B cell (primary cell): ENCODE results near the gene PDE10A. TPM values are rescaled to one million over a fixed set of nuclear protein-coding genes. Genes with fewer than 3 reads are reported as not detected.

Experiments
- ATAC-seq: fragments of 200-7000 bp; cut with Tn5 transposase; one replicate; pipeline ENCODE4 v1.10.0; 2021; ENCODE audit warnings: low read depth, mild to moderate bottlenecking, moderate number of reproducible peaks, moderate library complexity
- CTCF ChIA-PET: fragments of 350-600 bp; sonication (Branson Sonifier 250); formaldehyde crosslinking; loops from one replicate; lab custom pipeline; 2021; ENCODE audit warnings: antibody characterized with exemption, inconsistent platforms; lab: Charles Lee
- POLR2A ChIA-PET: fragments of 350-600 bp; sonication (Branson Sonifier 250); formaldehyde crosslinking; loops from one replicate; lab custom pipeline; 2021; ENCODE audit warnings: antibody characterized with exemption; lab: Charles Lee
- DNase-seq: peaks from one replicate; pipeline ENCODE4 v3.0.0; 2013
- H2AFZ ChIP-seq: 2 replicates; pipeline ENCODE4 v1.6.1; 2012; ENCODE audit warnings: mild to moderate bottlenecking, low read depth, low read length; ENCODE audit not compliant: insufficient read depth, poor library complexity, severe bottlenecking
- H3K27ac ChIP-seq, 2 donors: 1 replicate in 1 of 2; 2 replicates in 1 of 2; pipeline ENCODE4 v1.5.1; 2012 to 2013; ENCODE audit warnings: low read length in 2 of 2, mild to moderate bottlenecking in 2 of 2, moderate library complexity in 1 of 2
- H3K27me3 ChIP-seq, 4 experiments: fragments of 200-600 bp in 1 of 4; sonication (generic) in 1 of 4; replicated peaks in 1 of 4; 1 replicate in 2 of 4; 2 replicates in 2 of 4; pipeline versions ENCODE4 v1.6.1 to v1.7.0; 2013 to 2016; ENCODE audit warnings: low read length in 3 of 4, mild to moderate bottlenecking in 2 of 4, mixed read lengths in 1 of 4, moderate library complexity in 1 of 4; ENCODE audit not compliant: insufficient read depth in 4 of 4, control insufficient read depth in 3 of 4; ENCODE audit errors: control extremely low read depth in 1 of 4
- H3K36me3 ChIP-seq, 2 experiments: replicated peaks in 1 of 2; 1 replicate in 1 of 2; 2 replicates in 1 of 2; pipeline versions ENCODE4 v1.6.1 to v1.7.1; 2013; ENCODE audit warnings: low read length in 1 of 2; ENCODE audit not compliant: insufficient read depth in 2 of 2, control insufficient read depth in 1 of 2; ENCODE audit errors: control extremely low read depth in 1 of 2, extremely low read depth in 1 of 2
- H3K4me1 ChIP-seq, 2 donors: fragments of 200-600 bp in 1 of 2; sonication (generic) in 1 of 2; 1 replicate in 1 of 2; 2 replicates in 1 of 2; pipeline versions ENCODE4 v1.5.1 to v1.6.1; 2013 to 2017; ENCODE audit warnings: low read length in 2 of 2; ENCODE audit not compliant: control insufficient read depth in 2 of 2, insufficient read depth in 2 of 2
- H3K4me2 ChIP-seq: replicated peaks from 2 replicates; pipeline ENCODE3; 2012; ENCODE audit warnings: mild to moderate bottlenecking, low read depth, low read length; ENCODE audit not compliant: poor library complexity, severe bottlenecking
- H3K4me3 ChIP-seq, 5 experiments: fragments of 200-600 bp in 1 of 5; sonication (generic) in 1 of 5; 1 replicate in 3 of 5; 2 replicates in 2 of 5; pipeline versions ENCODE4 v1.5.1 to v1.7.0; 2011 to 2016; ENCODE audit warnings: low read length in 4 of 5, mild to moderate bottlenecking in 4 of 5, low read depth in 2 of 5, control low read depth in 1 of 5, moderate library complexity in 1 of 5; ENCODE audit not compliant: insufficient read depth in 1 of 5; ENCODE audit errors: control extremely low read depth in 1 of 5, extremely low read depth in 1 of 5
- H3K79me2 ChIP-seq: fragments of 200-600 bp; sonication (generic); one replicate; pipeline ENCODE4 v1.6.0; 2016; ENCODE audit warnings: low read length; ENCODE audit not compliant: control insufficient read depth, insufficient read depth
- H3K9ac ChIP-seq: fragments of 200-600 bp; sonication (generic); 2 replicates; pipeline ENCODE4 v1.6.1; 2017; ENCODE audit warnings: mild to moderate bottlenecking, low read length, moderate library complexity
- H3K9me3 ChIP-seq, 3 donors: one replicate each; pipeline versions ENCODE4 v1.6.1 to v1.7.1; 2013; ENCODE audit warnings: low read length in 2 of 3; ENCODE audit not compliant: control insufficient read depth in 2 of 3, insufficient read depth in 1 of 3; ENCODE audit errors: control extremely low read depth in 1 of 3
- H4K20me1 ChIP-seq: 2 replicates; pipeline ENCODE4 v1.6.0; 2012; ENCODE audit warnings: mild to moderate bottlenecking, low read length; ENCODE audit not compliant: insufficient read depth, control insufficient read depth, poor library complexity, severe bottlenecking
- H3K27ac Mint-ChIP-seq: one replicate; pipeline ENCODE4 v1.8.0; 2021; ENCODE audit warnings: mixed read lengths
- H3K27me3 Mint-ChIP-seq: one replicate; pipeline ENCODE4 v1.8.0; 2021; ENCODE audit warnings: mixed read lengths
- H3K4me1 Mint-ChIP-seq: one replicate; pipeline ENCODE4 v1.8.0; 2021; ENCODE audit warnings: mixed read lengths
- H3K4me3 Mint-ChIP-seq: one replicate; pipeline ENCODE4 v1.8.0; 2021; ENCODE audit warnings: mixed read lengths
- H3K9me3 Mint-ChIP-seq: one replicate; pipeline ENCODE4 v1.8.0; 2022; ENCODE audit warnings: mixed read lengths; ENCODE audit not compliant: insufficient read depth
- CTCF ChIP-seq: fragments of 200-600 bp; IDR thresholded peaks from one replicate; pipeline ENCODE4 v1.8.0; 2022; ENCODE audit warnings: antibody characterized with exemption, mild to moderate bottlenecking
- EZH2 ChIP-seq: IDR thresholded peaks from 2 replicates; pipeline ENCODE4 v1.6.1; 2012; ENCODE audit warnings: borderline replicate concordance, low read depth, mild to moderate bottlenecking, moderate library complexity, low read length; ENCODE audit not compliant: insufficient read depth, poor library complexity, severe bottlenecking
- WGBS: methylation state at CpG from one replicate; pipeline ENCODE4 v1.1.5; 2013; ENCODE audit warnings: missing lambda C conversion rate; ENCODE audit not compliant: insufficient coverage; 5-methylcytosine and 5-hydroxymethylcytosine counted together
- intact Hi-C: fragments of 100-400 bp; cut with micrococcal nuclease; formaldehyde crosslinking; loops from one replicate; pipeline ENCODE4 v1.10.0; 2022
- polyA plus RNA-seq: library from polyadenylated mRNA; depleted of rRNA; stranded (reverse); fragments of >200 nt; gene quantifications from 2 replicates; pipeline ENCODE4 v1.2.3, GENCODE V29; 2012
- total RNA-seq, 2 donors: library from RNA; stranded (reverse); fragments of 120-200 nt in 1 of 2; gene quantifications; 1 replicate in 1 of 2; 2 replicates in 1 of 2; pipeline versions ENCODE4 v1.2.3 to v1.2.4, GENCODE V29; 2013 to 2022

Gene PDE10A
- total and polyA plus RNA-seq, 2 donors (not counting 1 experiment from before 2014, with no cell fraction given): not detected

GRCh38 chr6:165689699-165690098, 26.7 kb upstream of the PDE10A start:
- no peak for DNase-seq
- no peak overlapping the region for H3K9ac ChIP-seq
- H3K4me2 ChIP-seq: no peak overlapping the region
- H3K4me3 Mint-ChIP-seq: no peak overlapping the region
- 95% methylated on average over 4 of the region's 7 CpGs for WGBS
- POLR2A ChIA-PET: no interaction called here
- CTCF ChIA-PET: no interaction called here
- TF ChIP-seq CTCF: no peak
- no peak for TF ChIP-seq EZH2
- H3K9me3 ChIP-seq: peaks cover 0 to 11% (median 0%) of the 10 kb centered on the region in 3 donors
- no peak overlapping the region for H3K27ac Mint-ChIP-seq
- no peak for ATAC-seq
- no peaks in the 10 kb centered on the region for H3K79me2 ChIP-seq
- H2AFZ ChIP-seq: no peak overlapping the region
- H3K4me1 Mint-ChIP-seq: no peaks in the 10 kb centered on the region
- intact Hi-C loops: no loop called here
- H4K20me1 ChIP-seq: no peaks in the 10 kb centered on the region
- no peaks in the 10 kb centered on the region for H3K36me3 ChIP-seq
- no peaks in the 10 kb centered on the region for H3K9me3 Mint-ChIP-seq
- no peaks in the 10 kb centered on the region for H3K4me1 ChIP-seq
- no peaks in the 10 kb centered on the region for H3K27me3 ChIP-seq
- H3K27me3 Mint-ChIP-seq: no peaks in the 10 kb centered on the region
- H3K4me3 ChIP-seq: no peak overlapping the region
- no peak overlapping the region for H3K27ac ChIP-seq

GRCh38 chr6:165686596-165687365, 23.7 kb upstream of the PDE10A start:
- Histone ChIP-seq H2AFZ (no peak overlapping the region), H3K79me2 (no peaks in the 10 kb centered on the region), H4K20me1 (no peaks in the 10 kb centered on the region), H3K27ac (no peak overlapping the region), H3K4me3 (no peak overlapping the region), H3K9me3 (peaks cover 0 to 11% (median 0%) of the 10 kb centered on the region in 3 donors), H3K4me2 (no peak overlapping the region), H3K36me3 (no peaks in the 10 kb centered on the region), H3K9ac (no peak overlapping the region), H3K27me3 (no peaks in the 10 kb centered on the region), H3K4me1 (no peaks in the 10 kb centered on the region)
- CTCF ChIA-PET: no interaction called here
- 91% methylated on average over 13 of the region's 27 CpGs for WGBS
- Mint-ChIP-seq H3K4me1 (no peaks in the 10 kb centered on the region), H3K27me3 (no peaks in the 10 kb centered on the region), H3K4me3 (no peak overlapping the region), H3K9me3 (no peaks in the 10 kb centered on the region), H3K27ac (no peak overlapping the region)
- TF ChIP-seq EZH2 (no peak), CTCF (no peak)
- DNase-seq: no peak
- ATAC-seq: no peak
- intact Hi-C loops: no loop called here
- POLR2A ChIA-PET: no interaction called here
